ENCODE data around the gene LRRN2. TPM values are rescaled to one million over a fixed set of nuclear protein-coding genes. Genes with fewer than 3 reads are reported as not detected.

Gene LRRN2
- total and polyA plus RNA-seq, 9 of the 15 experiments (the other 6 are each of a cell fraction or from before 2014, with no cell fraction given): 0.05 TPM; not detected in 8

DNA sequence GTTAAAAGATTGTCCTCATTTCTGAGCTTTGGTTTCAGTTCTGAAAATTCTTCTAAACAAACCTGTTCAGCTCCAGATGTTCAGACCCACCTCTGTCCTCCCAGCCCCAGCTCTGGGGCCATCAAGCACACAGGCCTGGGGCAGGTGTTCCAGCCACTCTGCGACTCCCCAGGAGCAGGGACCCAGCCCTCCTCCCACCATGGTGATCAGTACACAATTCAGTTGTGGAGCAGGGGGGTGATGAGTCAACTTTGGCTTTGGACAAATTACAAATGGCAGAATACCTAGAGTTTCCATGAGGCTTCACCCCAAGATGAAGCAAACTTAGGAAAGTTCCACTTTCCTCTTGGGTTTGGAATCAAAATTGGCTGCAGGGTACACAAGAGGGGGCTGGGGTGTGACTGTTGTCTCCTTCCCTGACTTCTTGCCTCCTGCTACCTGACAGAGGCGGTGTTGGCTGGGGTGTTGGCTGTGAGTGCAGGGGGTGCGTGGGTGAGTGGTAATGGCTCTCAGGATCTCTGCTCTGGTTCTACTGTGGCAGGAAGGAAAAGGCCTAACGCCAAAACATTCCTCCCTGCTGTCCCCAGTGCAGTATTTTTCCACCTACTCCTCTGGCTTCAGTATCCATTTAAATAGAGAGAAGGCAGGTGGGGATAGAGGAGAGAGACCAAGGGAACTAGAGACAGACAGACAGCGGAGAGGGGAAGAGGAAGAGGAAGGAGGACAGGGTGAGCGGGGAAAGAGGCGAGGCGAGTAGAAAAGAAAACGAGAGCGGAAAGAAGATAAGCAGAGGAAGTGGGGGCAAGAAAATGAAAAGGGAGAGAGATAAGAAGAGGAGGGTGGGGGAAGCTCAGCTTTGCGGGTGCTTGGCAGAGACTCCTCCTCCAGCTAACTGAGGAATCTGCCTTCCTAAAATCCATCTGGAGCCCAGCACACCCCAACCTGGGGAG is 20.6 kb upstream of the LRRN2 start (continued):
- TF ChIP-seq, protein P1, sequence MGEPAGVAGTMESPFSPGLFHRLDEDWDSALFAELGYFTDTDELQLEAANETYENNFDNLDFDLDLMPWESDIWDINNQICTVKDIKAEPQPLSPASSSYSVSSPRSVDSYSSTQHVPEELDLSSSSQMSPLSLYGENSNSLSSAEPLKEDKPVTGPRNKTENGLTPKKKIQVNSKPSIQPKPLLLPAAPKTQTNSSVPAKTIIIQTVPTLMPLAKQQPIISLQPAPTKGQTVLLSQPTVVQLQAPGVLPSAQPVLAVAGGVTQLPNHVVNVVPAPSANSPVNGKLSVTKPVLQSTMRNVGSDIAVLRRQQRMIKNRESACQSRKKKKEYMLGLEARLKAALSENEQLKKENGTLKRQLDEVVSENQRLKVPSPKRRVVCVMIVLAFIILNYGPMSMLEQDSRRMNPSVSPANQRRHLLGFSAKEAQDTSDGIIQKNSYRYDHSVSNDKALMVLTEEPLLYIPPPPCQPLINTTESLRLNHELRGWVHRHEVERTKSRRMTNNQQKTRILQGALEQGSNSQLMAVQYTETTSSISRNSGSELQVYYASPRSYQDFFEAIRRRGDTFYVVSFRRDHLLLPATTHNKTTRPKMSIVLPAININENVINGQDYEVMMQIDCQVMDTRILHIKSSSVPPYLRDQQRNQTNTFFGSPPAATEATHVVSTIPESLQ (CRISPR knock-in tag; IDR thresholded peaks at IDR 0.05): no peak
- TF ChIP-seq TOE1 (IDR thresholded peaks at IDR 0.05; ENCODE audit: borderline replicate concordance): peak; percentile 80
- no peak for TF ChIP-seq TOE1 (CRISPR knock-in tag; IDR thresholded peaks at IDR 0.05; ENCODE audit: borderline replicate concordance, low read depth)
- no peak; the same call in none of the 2 replicates for TF ChIP-seq SMAD4 (CRISPR knock-in tag; conservative IDR thresholded peaks at IDR 0.05)
- peak; percentile 54; the same call in 1 of the 2 replicates for TF ChIP-seq MYC (IDR thresholded peaks at IDR 0.05; ENCODE audit: low read depth, low read length)
- peak; percentile 83 for TF ChIP-seq MYC (CRISPR knock-in tag; IDR thresholded peaks at IDR 0.05; ENCODE audit: borderline replicate concordance, low read depth)
- no peak for TF ChIP-seq FOXK1 (CRISPR knock-in tag; IDR thresholded peaks at IDR 0.05; ENCODE audit: borderline replicate concordance)
- TF ChIP-seq NFIX (CRISPR knock-in tag; IDR thresholded peaks at IDR 0.05; ENCODE audit: low read depth): 0 out of 2 replicates have a peak, but pooled peaks have one; percentile 1
- TF ChIP-seq, protein P2, sequence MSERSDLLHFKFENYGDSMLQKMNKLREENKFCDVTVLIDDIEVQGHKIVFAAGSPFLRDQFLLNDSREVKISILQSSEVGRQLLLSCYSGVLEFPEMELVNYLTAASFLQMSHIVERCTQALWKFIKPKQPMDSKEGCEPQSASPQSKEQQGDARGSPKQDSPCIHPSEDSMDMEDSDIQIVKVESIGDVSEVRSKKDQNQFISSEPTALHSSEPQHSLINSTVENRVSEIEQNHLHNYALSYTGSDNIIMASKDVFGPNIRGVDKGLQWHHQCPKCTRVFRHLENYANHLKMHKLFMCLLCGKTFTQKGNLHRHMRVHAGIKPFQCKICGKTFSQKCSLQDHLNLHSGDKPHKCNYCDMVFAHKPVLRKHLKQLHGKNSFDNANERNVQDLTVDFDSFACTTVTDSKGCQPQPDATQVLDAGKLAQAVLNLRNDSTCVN (CRISPR knock-in tag; IDR thresholded peaks at IDR 0.05): peak; percentile 14; the same call in 1 of the 2 replicates
- peak; percentile 91 for TF ChIP-seq ZNF175 (CRISPR knock-in tag; IDR thresholded peaks at IDR 0.05; ENCODE audit: low read depth)
- TF ChIP-seq NR4A1 (CRISPR knock-in tag; IDR thresholded peaks at IDR 0.05): 0 out of 2 replicates have a peak, but pooled peaks have one; percentile 54
- TF ChIP-seq NR4A1 (tag; IDR thresholded peaks at IDR 0.05): no peak; the same call in 1 of the 2 replicates
- no peak for TF ChIP-seq SNAPC5 (CRISPR knock-in tag; IDR thresholded peaks at IDR 0.05)
- TF ChIP-seq KDM2B (CRISPR knock-in tag; IDR thresholded peaks at IDR 0.05): no peak
- TF ChIP-seq, protein P3, sequence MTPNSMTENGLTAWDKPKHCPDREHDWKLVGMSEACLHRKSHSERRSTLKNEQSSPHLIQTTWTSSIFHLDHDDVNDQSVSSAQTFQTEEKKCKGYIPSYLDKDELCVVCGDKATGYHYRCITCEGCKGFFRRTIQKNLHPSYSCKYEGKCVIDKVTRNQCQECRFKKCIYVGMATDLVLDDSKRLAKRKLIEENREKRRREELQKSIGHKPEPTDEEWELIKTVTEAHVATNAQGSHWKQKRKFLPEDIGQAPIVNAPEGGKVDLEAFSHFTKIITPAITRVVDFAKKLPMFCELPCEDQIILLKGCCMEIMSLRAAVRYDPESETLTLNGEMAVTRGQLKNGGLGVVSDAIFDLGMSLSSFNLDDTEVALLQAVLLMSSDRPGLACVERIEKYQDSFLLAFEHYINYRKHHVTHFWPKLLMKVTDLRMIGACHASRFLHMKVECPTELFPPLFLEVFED (CRISPR knock-in tag; conservative IDR thresholded peaks at IDR 0.05): peak; percentile 93
- peak; percentile 95 for TF ChIP-seq EGR1 (conservative IDR thresholded peaks at IDR 0.05)
- TF ChIP-seq ESRRB (CRISPR knock-in tag; IDR thresholded peaks at IDR 0.05; ENCODE audit: borderline replicate concordance): no peak
- peak in 1 of 3 experiments; percentile 7 for TF ChIP-seq YY1 (IDR thresholded peaks at IDR 0.05; ENCODE audit: borderline replicate concordance in 1 of 3, control insufficient read depth in 1 of 3, extremely low read depth in 1 of 3, insufficient read depth in 3 of 3, insufficient read length in 1 of 3, insufficient replicate concordance in 2 of 3, low read depth in 1 of 3, low read length in 2 of 3)
- TF ChIP-seq ZKSCAN8 (CRISPR knock-in tag; IDR thresholded peaks at IDR 0.05): no peak
- TF ChIP-seq, protein P4, sequence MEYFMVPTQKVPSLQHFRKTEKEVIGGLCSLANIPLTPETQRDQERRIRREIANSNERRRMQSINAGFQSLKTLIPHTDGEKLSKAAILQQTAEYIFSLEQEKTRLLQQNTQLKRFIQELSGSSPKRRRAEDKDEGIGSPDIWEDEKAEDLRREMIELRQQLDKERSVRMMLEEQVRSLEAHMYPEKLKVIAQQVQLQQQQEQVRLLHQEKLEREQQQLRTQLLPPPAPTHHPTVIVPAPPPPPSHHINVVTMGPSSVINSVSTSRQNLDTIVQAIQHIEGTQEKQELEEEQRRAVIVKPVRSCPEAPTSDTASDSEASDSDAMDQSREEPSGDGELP (CRISPR knock-in tag; IDR thresholded peaks at IDR 0.05; ENCODE audit: borderline replicate concordance): peak; percentile 42

Data from K562 (cell line).